T-helper 17 cell (primary cell): Measurements from ENCODE around the gene MED13L. TPM values are rescaled to one million over a fixed set of nuclear protein-coding genes. Genes with fewer than 3 reads are reported as not detected.
A peak's percentile ranks its signal among the peaks of the same experiment; 100 is the strongest.

Source experiments
- ATAC-seq: fragments of 150-1000 bp; cut with Tn5 transposase; 2 replicates; pipeline ENCODE4 v1.10.0; 2021; ENCODE audit warnings: mild to moderate bottlenecking, moderate library complexity
- DNase-seq, 3 donors: peaks; one replicate each; pipeline versions ENCODE4 v3.0.0 to v3.0.0-alpha.2; 2020 to 2021
- H3K9me3 ChIP-seq: one replicate; pipeline ENCODE4 v1.7.0; 2013; ENCODE audit warnings: low read length, mild to moderate bottlenecking; ENCODE audit not compliant: control insufficient read depth, poor library complexity, severe bottlenecking
- H3K27ac Mint-ChIP-seq: one replicate; pipeline ENCODE4 v1.8.0; 2022; ENCODE audit warnings: mild to moderate bottlenecking, moderate library complexity, mixed read lengths
- H3K27me3 Mint-ChIP-seq: one replicate; pipeline ENCODE4 v1.8.0; 2022; ENCODE audit warnings: mixed read lengths
- H3K36me3 Mint-ChIP-seq: one replicate; pipeline ENCODE4 v1.8.0; 2022; ENCODE audit warnings: low read depth, mixed read lengths
- H3K4me1 Mint-ChIP-seq: one replicate; pipeline ENCODE4 v1.8.0; 2022; ENCODE audit warnings: mild to moderate bottlenecking, mixed read lengths
- H3K4me3 Mint-ChIP-seq: one replicate; pipeline ENCODE4 v1.8.0; 2022; ENCODE audit warnings: mild to moderate bottlenecking, moderate library complexity, mixed read lengths
- total RNA-seq, 4 donors: library from RNA in 2 of 4; stranded (reverse) in 2 of 4; gene quantifications; one replicate each; pipeline ENCODE4 v1.2.3 and lab custom pipeline; 2022 to 2026

MED13L gene
- 100 to 1,000 TPM; 184 to 193 TPM for total RNA-seq
- total RNA-seq (lab: John Stamatoyannopoulos, UW) = 213 to 225 reads per million in 2 donors

DNA sequence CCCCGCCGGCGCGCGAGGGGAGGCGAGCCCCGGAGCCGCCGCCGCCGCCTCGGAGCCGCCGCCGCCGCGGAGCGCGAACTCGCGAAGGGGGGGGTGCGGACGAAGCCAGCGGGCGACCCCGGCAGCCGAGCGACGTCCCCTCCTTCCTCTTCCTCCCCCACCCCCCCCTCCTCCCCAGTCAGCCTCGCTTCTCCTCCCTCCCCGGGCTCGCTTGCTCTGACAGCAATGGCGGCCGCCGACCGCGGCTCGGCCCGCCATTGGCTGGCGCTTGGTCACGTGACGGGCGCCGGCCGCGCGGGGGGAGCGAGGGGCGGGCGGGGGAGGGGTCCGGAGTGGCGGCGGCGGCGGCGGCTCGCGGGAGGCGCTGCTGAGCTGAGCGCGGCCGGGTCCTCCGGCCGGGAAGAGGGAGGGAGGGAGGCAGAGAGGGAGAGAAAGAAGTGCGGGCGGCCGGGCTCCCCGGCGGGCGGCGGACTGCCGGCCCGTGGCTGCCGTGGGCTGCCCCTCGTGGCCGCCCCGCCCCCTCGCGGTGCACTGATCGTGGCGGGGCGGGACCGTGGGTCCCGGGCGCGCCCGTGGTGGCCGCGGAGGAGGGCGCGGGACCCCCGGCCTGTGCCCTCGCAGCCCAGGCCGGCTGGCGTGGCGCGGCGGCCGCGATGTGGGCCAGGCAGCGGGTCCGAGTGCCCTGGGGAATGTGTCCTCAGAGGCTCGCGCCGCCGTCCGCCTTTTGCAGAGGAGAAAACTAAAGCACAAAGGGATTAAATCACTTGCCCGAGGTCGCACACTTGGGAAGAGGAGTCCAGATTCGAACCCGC lies at the start of gene MED13L:
Gene MED13L (minus strand): TSS at position 227 of the 812 bp plus-strand sequence. CDS start 562 bp downstream, outside the sequence.
- Mint-ChIP-seq H3K27ac (peak within 1 kb of the TSS; percentile 97), H3K4me1 (peaks cover 30% of the 10 kb centered on the region), H3K4me3 (peak within 1 kb of the TSS; percentile 98), H3K27me3 (no peaks in the 10 kb centered on the region), H3K36me3 (no peaks in the 10 kb centered on the region)
- H3K9me3 ChIP-seq = no peaks in the 10 kb centered on the region
- DNase-seq (peak; percentile 88 to 92 (median 89)), ATAC-seq (peak; percentile 87)

DNA sequence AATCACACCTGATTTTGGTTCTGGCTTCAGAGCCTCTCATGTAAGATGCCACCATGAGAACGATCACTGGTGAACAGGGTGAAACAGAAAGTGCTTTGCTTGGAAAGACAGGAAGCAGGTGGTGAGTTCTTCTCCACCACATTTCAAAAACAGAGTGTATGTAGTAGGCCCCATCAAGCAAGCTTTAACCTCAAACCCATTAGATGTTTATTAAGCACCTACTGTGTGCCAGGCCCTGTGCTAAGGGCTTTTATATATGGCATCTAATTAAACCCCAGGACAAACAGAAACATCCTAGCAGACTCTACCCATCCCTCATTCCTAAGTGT lies 47.8 kb upstream of the MED13L start:
- H3K9me3 ChIP-seq = no peaks in the 10 kb centered on the region
- peak; percentile 79 for ATAC-seq
- no peak for DNase-seq
- Mint-ChIP-seq H3K4me3 (peak overlapping the region; percentile 25), H3K27me3 (no peaks in the 10 kb centered on the region), H3K27ac (peak overlapping the region; percentile 45), H3K36me3 (no peaks in the 10 kb centered on the region), H3K4me1 (peaks cover 14% of the 10 kb centered on the region)

- Mint-ChIP-seq H3K36me3 (no peaks in the 10 kb centered on the region), H3K4me3 (peak overlapping the region; percentile 25), H3K4me1 (peaks cover 18% of the 10 kb centered on the region), H3K27ac (peak overlapping the region; percentile 45), H3K27me3 (no peaks in the 10 kb centered on the region)
- DNase-seq (no peak), ATAC-seq (peak; percentile 20)
- no peaks in the 10 kb centered on the region for H3K9me3 ChIP-seq
Observed at GRCh38 chr12:116324654-116325335, 47.3 kb upstream of the MED13L start.

DNA sequence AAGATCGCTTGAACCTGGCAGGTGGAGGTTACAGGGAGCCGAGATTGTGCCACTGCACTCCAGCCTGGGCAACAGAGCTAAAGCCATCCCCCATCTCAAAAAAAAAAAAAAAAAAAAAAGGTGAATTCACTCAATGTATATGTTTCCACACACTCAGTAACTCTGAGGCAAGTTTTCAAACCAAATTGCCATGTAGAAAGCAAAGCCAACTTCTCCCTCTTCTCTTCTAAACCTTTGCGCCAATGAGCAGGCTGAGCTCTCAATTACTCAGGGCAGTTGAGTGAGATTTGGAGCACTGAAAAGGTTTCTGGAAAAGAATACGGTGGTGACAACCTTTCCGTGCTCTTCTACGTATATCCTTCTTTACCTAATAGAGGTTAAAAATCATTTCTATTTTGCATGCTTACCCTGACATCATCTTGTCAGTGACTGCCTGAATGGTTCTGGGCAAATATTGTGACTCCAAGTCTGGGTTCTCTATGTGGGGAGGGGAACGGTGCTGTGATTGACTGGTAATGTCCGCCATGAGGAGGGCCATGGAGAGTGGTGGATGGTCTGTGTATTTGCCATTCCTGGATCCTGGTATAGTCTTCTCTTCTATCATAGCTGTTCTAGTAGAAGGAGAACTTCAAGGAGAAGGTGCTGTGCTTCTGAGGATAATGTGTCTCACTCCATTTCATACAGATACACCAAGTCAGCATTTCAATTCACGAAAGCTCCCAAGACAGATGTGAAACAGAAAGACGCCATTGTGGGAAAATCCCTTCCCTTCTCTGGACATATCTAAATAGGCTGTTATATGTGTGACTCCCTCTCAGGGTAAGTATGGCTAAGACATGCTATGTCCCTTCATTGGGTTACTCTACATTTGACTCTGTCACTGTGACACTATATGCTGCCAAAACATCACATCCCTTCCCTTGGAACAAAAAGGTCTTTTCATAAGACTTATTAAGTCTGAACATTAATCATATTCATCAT lies 46.2 kb upstream of the MED13L start:
- Mint-ChIP-seq H3K27ac (no peak overlapping the region), H3K36me3 (no peaks in the 10 kb centered on the region), H3K27me3 (no peaks in the 10 kb centered on the region), H3K4me3 (no peak overlapping the region), H3K4me1 (peaks cover 18% of the 10 kb centered on the region)
- DNase-seq = no peak
- ATAC-seq = no peak
- no peaks in the 10 kb centered on the region for H3K9me3 ChIP-seq

GRCh38 chr12:116321913-116322312 lies 44.4 kb upstream of the MED13L start:
- no peaks in the 10 kb centered on the region for H3K9me3 ChIP-seq
- ATAC-seq (no peak), DNase-seq (no peak)
- H3K36me3 Mint-ChIP-seq = no peaks in the 10 kb centered on the region
- no peak overlapping the region for H3K27ac Mint-ChIP-seq
- H3K4me1 Mint-ChIP-seq = peaks cover 18% of the 10 kb centered on the region
- H3K27me3 Mint-ChIP-seq = peaks cover 5% of the 10 kb centered on the region
- H3K4me3 Mint-ChIP-seq = no peak overlapping the region

- H3K27ac Mint-ChIP-seq = no peak overlapping the region
- no peak overlapping the region for H3K4me3 Mint-ChIP-seq
- H3K36me3 Mint-ChIP-seq = no peaks in the 10 kb centered on the region
- ATAC-seq (no peak), DNase-seq (no peak)
- H3K9me3 ChIP-seq = no peaks in the 10 kb centered on the region
- H3K27me3 Mint-ChIP-seq = peaks cover 10% of the 10 kb centered on the region
- H3K4me1 Mint-ChIP-seq = peaks cover 21% of the 10 kb centered on the region
Observed at GRCh38 chr12:116320791-116321217, 43.3 kb upstream of the MED13L start.

DNA sequence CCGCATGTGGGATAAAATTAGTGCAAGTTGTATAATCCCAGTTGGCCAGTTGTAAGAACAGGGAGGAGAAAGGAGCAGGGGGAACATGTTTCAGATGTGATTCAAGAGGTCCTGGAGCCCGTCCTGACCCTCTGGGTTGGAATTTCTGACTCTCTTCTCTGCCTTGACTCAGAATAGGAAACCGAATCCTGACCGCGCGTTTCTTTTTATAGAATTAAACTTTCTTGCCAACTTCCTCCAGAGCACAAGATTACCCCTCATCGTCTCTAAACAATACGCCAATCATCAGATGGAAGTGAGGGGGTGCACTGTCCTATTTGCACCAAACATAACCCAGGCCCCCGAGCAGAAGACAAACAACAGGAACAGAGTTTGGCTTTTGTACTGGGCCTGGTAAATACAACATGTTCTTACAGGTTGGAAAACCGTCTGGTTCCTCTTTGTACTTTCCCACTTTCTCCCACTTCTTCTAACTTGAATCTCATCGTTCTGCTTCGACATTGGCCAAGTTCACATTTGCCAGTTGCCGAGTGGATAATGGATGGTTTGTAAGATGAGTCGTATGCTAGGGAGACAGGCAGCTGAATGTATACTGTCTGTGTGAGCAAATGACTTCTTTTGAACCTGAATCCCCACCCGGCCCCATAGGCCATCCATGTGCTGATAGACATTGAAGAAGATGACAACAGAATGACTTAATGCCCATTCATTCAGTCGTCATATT lies 42.6 kb upstream of the MED13L start:
- H3K27me3 Mint-ChIP-seq = peaks cover 10% of the 10 kb centered on the region
- H3K4me1 Mint-ChIP-seq = peaks cover 17% of the 10 kb centered on the region
- H3K27ac Mint-ChIP-seq = no peak overlapping the region
- no peak for ATAC-seq
- H3K9me3 ChIP-seq = no peaks in the 10 kb centered on the region
- H3K4me3 Mint-ChIP-seq = no peak overlapping the region
- DNase-seq = no peak
- H3K36me3 Mint-ChIP-seq = no peaks in the 10 kb centered on the region

DNA sequence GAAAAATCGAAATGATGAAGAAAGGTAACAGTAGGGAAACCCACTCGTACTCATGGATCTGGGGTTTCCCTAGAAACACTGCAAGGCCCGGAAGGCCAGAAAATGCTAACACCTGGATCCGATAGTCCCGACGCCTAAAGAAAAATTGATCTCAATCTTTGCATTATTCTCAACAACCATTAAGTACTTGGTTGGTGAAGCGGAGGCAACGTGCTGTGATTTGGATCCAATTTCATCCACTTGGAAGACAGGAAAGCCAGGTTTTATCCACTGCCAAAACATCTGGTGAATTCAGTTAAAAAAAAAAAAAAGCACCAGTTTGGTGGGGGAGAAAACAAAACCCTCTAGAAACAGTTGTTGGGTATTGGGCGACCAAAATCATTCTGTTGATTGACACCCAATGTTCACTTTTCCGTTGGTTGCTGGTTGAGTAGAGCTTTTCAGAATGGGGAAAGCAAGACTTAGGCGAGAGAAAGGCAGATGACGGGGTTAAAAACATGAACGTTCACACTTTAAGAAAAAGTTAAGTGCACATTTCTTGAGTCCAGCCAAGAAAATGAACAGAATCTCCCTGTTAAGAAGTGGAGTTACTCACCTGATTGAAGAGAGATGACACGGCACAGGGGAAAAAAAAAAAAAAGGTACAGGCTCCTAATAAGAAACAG lies 41.9 kb upstream of the MED13L start:
- no peaks in the 10 kb centered on the region for H3K9me3 ChIP-seq
- DNase-seq (no peak), ATAC-seq (no peak)
- Mint-ChIP-seq H3K27ac (no peak overlapping the region), H3K4me3 (no peak overlapping the region), H3K27me3 (peaks cover 10% of the 10 kb centered on the region), H3K36me3 (no peaks in the 10 kb centered on the region), H3K4me1 (peaks cover 13% of the 10 kb centered on the region)

GRCh38 chr12:116318576-116319232 lies 41.2 kb upstream of the MED13L start:
- H3K27me3 Mint-ChIP-seq = peaks cover 10% of the 10 kb centered on the region
- no peak overlapping the region for H3K27ac Mint-ChIP-seq
- ATAC-seq (no peak), DNase-seq (no peak)
- no peaks in the 10 kb centered on the region for H3K9me3 ChIP-seq
- H3K4me3 Mint-ChIP-seq = no peak overlapping the region
- H3K4me1 Mint-ChIP-seq = peaks cover 11% of the 10 kb centered on the region
- H3K36me3 Mint-ChIP-seq = no peaks in the 10 kb centered on the region

GRCh38 chr12:116317986-116318575 lies 40.6 kb upstream of the MED13L start:
- H3K27ac Mint-ChIP-seq = no peak overlapping the region
- H3K4me3 Mint-ChIP-seq = no peak overlapping the region
- DNase-seq = no peak
- peaks cover 11% of the 10 kb centered on the region for H3K4me1 Mint-ChIP-seq
- ATAC-seq = no peak
- H3K36me3 Mint-ChIP-seq = no peaks in the 10 kb centered on the region
- no peaks in the 10 kb centered on the region for H3K9me3 ChIP-seq
- H3K27me3 Mint-ChIP-seq = peaks cover 10% of the 10 kb centered on the region

GRCh38 chr12:116317139-116317538 lies 39.6 kb upstream of the MED13L start:
- Mint-ChIP-seq H3K27ac (no peak overlapping the region), H3K4me3 (no peak overlapping the region)

More at GRCh38 chr12:116317139-116317538, 39.6 kb upstream of the MED13L start:
- ATAC-seq (no peak), DNase-seq (no peak)
- Mint-ChIP-seq H3K4me1 (peaks cover 11% of the 10 kb centered on the region), H3K36me3 (no peaks in the 10 kb centered on the region), H3K27me3 (peaks cover 14% of the 10 kb centered on the region)
- H3K9me3 ChIP-seq = no peaks in the 10 kb centered on the region
